Neural progenitor cell (in vitro differentiated cells): ENCODE measurements around the gene MYLK4. TPM values are rescaled to one million over a fixed set of nuclear protein-coding genes. Genes with fewer than 3 reads are reported as not detected.

Experiments
- DNase-seq: peaks from one replicate; pipeline ENCODE4 v3.0.0-alpha.2; 2016; ENCODE audit warnings: low spot score
- H2AFZ ChIP-seq: fragments of 200-600 bp; sonication (generic); replicated peaks from 2 replicates; pipeline ENCODE4 v1.6.1; 2016; ENCODE audit warnings: antibody characterized with exemption
- H3F3A ChIP-seq: fragments of 200-600 bp; sonication (generic); 2 replicates; pipeline ENCODE4 v1.6.1; 2016; ENCODE audit warnings: antibody characterized with exemption, low read depth
- H3K27ac ChIP-seq: fragments of 200-600 bp; sonication (generic); 2 replicates; pipeline ENCODE4 v1.5.1; 2016; ENCODE audit warnings: mild to moderate bottlenecking
- H3K27me3 ChIP-seq: fragments of 200-600 bp; sonication (generic); 2 replicates; pipeline ENCODE4 v1.6.1; 2016; ENCODE audit warnings: mild to moderate bottlenecking, moderate library complexity
- H3K36me3 ChIP-seq: fragments of 200-600 bp; sonication (generic); 2 replicates; pipeline ENCODE4 v1.5.1; 2016
- H3K4me1 ChIP-seq: fragments of 200-600 bp; sonication (generic); 2 replicates; pipeline ENCODE4 v1.6.1; 2016; ENCODE audit warnings: mixed run types
- H3K4me2 ChIP-seq: fragments of 200-600 bp; sonication (generic); 2 replicates; pipeline ENCODE4 v1.6.1; 2016
- H3K4me3 ChIP-seq: fragments of 200-600 bp; sonication (generic); 2 replicates; pipeline ENCODE4 v1.5.1; 2016
- H3K79me2 ChIP-seq: fragments of 200-600 bp; sonication (generic); 2 replicates; pipeline ENCODE4 v1.6.1; 2016; ENCODE audit warnings: low read depth
- H3K9ac ChIP-seq: fragments of 200-600 bp; sonication (generic); 2 replicates; pipeline ENCODE4 v1.6.1; 2016
- H3K9me3 ChIP-seq: fragments of 200-600 bp; sonication (generic); 2 replicates; pipeline ENCODE4 v1.5.1; 2016; ENCODE audit warnings: low read depth
- H4K20me1 ChIP-seq: fragments of 200-600 bp; sonication (generic); 2 replicates; pipeline ENCODE4 v1.6.1; 2016; ENCODE audit warnings: low read depth
- H3K27ac Mint-ChIP-seq: 3 replicates; pipeline ENCODE4 v1.8.0; 2021; ENCODE audit warnings: mixed read lengths
- H3K27me3 Mint-ChIP-seq: 2 replicates; pipeline ENCODE4 v1.8.0; 2022; ENCODE audit warnings: low read depth, mild to moderate bottlenecking, inconsistent platforms, moderate library complexity, mixed read lengths; ENCODE audit not compliant: insufficient read depth
- H3K36me3 Mint-ChIP-seq: 3 replicates; pipeline ENCODE4 v1.8.0; 2021; ENCODE audit warnings: mixed read lengths
- H3K4me1 Mint-ChIP-seq: 3 replicates; pipeline ENCODE4 v1.8.0; 2021; ENCODE audit warnings: mixed read lengths
- H3K4me3 Mint-ChIP-seq: 3 replicates; pipeline ENCODE4 v1.8.0; 2021; ENCODE audit warnings: mild to moderate bottlenecking, moderate library complexity, mixed read lengths
- H3K9me3 Mint-ChIP-seq: 3 replicates; pipeline ENCODE4 v1.8.0; 2020; ENCODE audit warnings: mixed read lengths
- EZH2 ChIP-seq: fragments of 200-600 bp; sonication (generic); IDR thresholded peaks from 2 replicates; pipeline ENCODE4 v1.6.1; 2017; ENCODE audit warnings: antibody characterized with exemption, mild to moderate bottlenecking, moderate library complexity
- EZH2phosphoT487 ChIP-seq: fragments of 200-600 bp; sonication (generic); IDR thresholded peaks from 2 replicates; pipeline ENCODE4 v1.6.1; 2017; ENCODE audit warnings: antibody characterized with exemption
- total RNA-seq: library from RNA; depleted of rRNA; stranded (reverse); fragments of >200 nt; gene quantifications from 2 replicates; pipeline ENCODE4 v1.2.3, GENCODE V29; 2015; ENCODE audit warnings: low replicate concordance
- TF ChIP-seq, protein P1 (sequence below): fragments of 200-600 bp; sonication (generic); IDR thresholded peaks from 2 replicates; pipeline ENCODE4 v1.5.1; 2017; ENCODE audit warnings: antibody characterized with exemption, mild to moderate bottlenecking

Gene MYLK4
- total RNA-seq, 1 donor from 2014 or later: not detected

DNA sequence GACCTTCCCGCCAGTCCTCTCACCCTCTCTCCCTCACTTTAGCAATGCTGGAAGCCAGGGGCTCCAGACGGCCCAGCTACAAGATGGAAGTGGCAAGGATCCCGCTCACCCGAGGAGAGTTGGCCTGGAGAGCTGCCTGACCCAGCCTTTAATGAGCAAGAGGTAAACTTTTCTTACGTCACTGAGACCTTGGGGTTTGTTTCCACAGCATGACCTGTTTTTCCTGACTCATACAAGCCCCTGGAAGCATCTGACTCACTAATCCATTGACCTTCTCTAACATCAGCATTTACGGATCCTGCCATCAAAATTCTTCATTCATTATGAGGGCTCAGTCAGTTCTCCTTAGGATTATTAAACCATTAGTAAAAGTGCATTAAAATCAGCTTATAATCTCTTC is 120.4 kb downstream of the MYLK4 start:
- Histone ChIP-seq H3F3A (no peaks in the 10 kb centered on the region), H3K4me3 (no peak overlapping the region), H3K4me1 (no peaks in the 10 kb centered on the region), H3K9ac (no peak overlapping the region), H3K27me3 (peaks cover 19% of the 10 kb centered on the region), H3K36me3 (no peaks in the 10 kb centered on the region), H4K20me1 (no peaks in the 10 kb centered on the region), H3K79me2 (no peaks in the 10 kb centered on the region), H2AFZ (no peak overlapping the region), H3K27ac (no peak overlapping the region), H3K4me2 (no peak overlapping the region), H3K9me3 (no peaks in the 10 kb centered on the region)
- Mint-ChIP-seq H3K36me3 (no peaks in the 10 kb centered on the region), H3K9me3 (no peaks in the 10 kb centered on the region), H3K27me3 (peaks cover 4% of the 10 kb centered on the region), H3K4me1 (peaks cover 21% of the 10 kb centered on the region), H3K27ac (no peak overlapping the region), H3K4me3 (no peak overlapping the region)
- no peak for DNase-seq
- TF ChIP-seq EZH2phosphoT487 (no peak), EZH2 (no peak)
- TF ChIP-seq, protein P1, sequence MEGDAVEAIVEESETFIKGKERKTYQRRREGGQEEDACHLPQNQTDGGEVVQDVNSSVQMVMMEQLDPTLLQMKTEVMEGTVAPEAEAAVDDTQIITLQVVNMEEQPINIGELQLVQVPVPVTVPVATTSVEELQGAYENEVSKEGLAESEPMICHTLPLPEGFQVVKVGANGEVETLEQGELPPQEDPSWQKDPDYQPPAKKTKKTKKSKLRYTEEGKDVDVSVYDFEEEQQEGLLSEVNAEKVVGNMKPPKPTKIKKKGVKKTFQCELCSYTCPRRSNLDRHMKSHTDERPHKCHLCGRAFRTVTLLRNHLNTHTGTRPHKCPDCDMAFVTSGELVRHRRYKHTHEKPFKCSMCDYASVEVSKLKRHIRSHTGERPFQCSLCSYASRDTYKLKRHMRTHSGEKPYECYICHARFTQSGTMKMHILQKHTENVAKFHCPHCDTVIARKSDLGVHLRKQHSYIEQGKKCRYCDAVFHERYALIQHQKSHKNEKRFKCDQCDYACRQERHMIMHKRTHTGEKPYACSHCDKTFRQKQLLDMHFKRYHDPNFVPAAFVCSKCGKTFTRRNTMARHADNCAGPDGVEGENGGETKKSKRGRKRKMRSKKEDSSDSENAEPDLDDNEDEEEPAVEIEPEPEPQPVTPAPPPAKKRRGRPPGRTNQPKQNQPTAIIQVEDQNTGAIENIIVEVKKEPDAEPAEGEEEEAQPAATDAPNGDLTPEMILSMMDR: no peak

GRCh38 chr6:2626401-2626800 is 124.3 kb downstream of the MYLK4 start:
- no peak overlapping the region for H2AFZ ChIP-seq
- no peak for DNase-seq
- no peaks in the 10 kb centered on the region for H3F3A ChIP-seq
- H3K4me2 ChIP-seq: no peak overlapping the region
- Mint-ChIP-seq H3K27me3 (peaks cover 2% of the 10 kb centered on the region), H3K36me3 (no peaks in the 10 kb centered on the region), H3K27ac (no peak overlapping the region), H3K9me3 (no peaks in the 10 kb centered on the region), H3K4me3 (no peak overlapping the region), H3K4me1 (peaks cover 9% of the 10 kb centered on the region)
- TF ChIP-seq EZH2: no peak
- TF ChIP-seq EZH2phosphoT487: no peak
- TF ChIP-seq, protein P1: no peak
- no peaks in the 10 kb centered on the region for H3K79me2 ChIP-seq
- H3K27me3 ChIP-seq: no peaks in the 10 kb centered on the region
- H3K4me1 ChIP-seq: no peaks in the 10 kb centered on the region
- H3K4me3 ChIP-seq: no peak overlapping the region
- no peaks in the 10 kb centered on the region for H4K20me1 ChIP-seq
- H3K36me3 ChIP-seq: no peaks in the 10 kb centered on the region
- H3K9me3 ChIP-seq: no peaks in the 10 kb centered on the region
- no peak overlapping the region for H3K9ac ChIP-seq
- H3K27ac ChIP-seq: no peak overlapping the region

DNA sequence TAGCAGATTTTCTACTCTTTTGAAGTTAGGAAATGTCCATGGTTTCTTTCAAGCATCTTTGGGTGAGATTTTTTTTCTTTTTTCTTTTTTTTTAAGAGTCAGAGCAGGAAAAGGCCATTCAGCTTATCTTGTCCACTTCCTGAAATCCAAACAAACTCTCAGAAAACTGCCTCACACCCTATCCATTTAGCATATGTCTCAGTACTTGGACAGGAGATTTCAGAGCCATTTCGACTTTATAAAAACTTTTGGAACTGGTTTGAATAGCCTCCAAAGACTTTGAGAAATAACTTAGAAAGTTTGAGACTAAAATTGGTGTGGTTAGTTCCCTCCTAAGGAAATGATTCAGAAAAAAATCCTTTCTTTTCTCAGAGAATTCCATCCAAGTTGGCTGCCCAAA is 125.1 kb downstream of the MYLK4 start:
- Histone ChIP-seq H3K79me2 (no peaks in the 10 kb centered on the region), H3K4me1 (no peaks in the 10 kb centered on the region), H3K9ac (no peak overlapping the region), H3F3A (no peaks in the 10 kb centered on the region), H3K27me3 (no peaks in the 10 kb centered on the region), H3K27ac (no peak overlapping the region), H3K4me3 (no peak overlapping the region), H3K4me2 (no peak overlapping the region), H3K36me3 (no peaks in the 10 kb centered on the region), H3K9me3 (no peaks in the 10 kb centered on the region), H4K20me1 (no peaks in the 10 kb centered on the region), H2AFZ (no peak overlapping the region)
- Mint-ChIP-seq H3K27me3 (peaks cover 2% of the 10 kb centered on the region), H3K4me3 (no peak overlapping the region), H3K4me1 (peaks cover 4% of the 10 kb centered on the region), H3K27ac (no peak overlapping the region), H3K9me3 (no peaks in the 10 kb centered on the region), H3K36me3 (no peaks in the 10 kb centered on the region)
- TF ChIP-seq EZH2 (no peak), EZH2phosphoT487 (no peak)
- TF ChIP-seq, protein P1: no peak
- no peak for DNase-seq

- Histone ChIP-seq H2AFZ (no peak overlapping the region), H3K4me3 (no peak overlapping the region), H3K27me3 (no peaks in the 10 kb centered on the region), H3K4me2 (no peak overlapping the region), H3K9me3 (no peaks in the 10 kb centered on the region), H3K79me2 (no peaks in the 10 kb centered on the region), H3K4me1 (no peaks in the 10 kb centered on the region), H3K36me3 (no peaks in the 10 kb centered on the region), H4K20me1 (no peaks in the 10 kb centered on the region), H3K9ac (no peak overlapping the region), H3K27ac (no peak overlapping the region), H3F3A (no peaks in the 10 kb centered on the region)
- Mint-ChIP-seq H3K9me3 (no peaks in the 10 kb centered on the region), H3K4me1 (no peaks in the 10 kb centered on the region), H3K4me3 (no peak overlapping the region), H3K27ac (no peak overlapping the region), H3K36me3 (no peaks in the 10 kb centered on the region), H3K27me3 (peaks cover 4% of the 10 kb centered on the region)
- TF ChIP-seq EZH2 (no peak), EZH2phosphoT487 (no peak)
- TF ChIP-seq, protein P1: no peak
- no peak for DNase-seq
Measured at GRCh38 chr6:2624177-2624576, 126.5 kb downstream of the MYLK4 start.
